Stomach smooth muscle (tissue), 2 donors: ENCODE measurements around the gene ZNF367.

Experiments
- H3K27ac ChIP-seq: one replicate; pipeline ENCODE4 v1.7.0; 2013; ENCODE audit warnings: mild to moderate bottlenecking, low read length, inconsistent platforms
- H3K27me3 ChIP-seq, 2 donors: one replicate each; pipeline ENCODE4 v1.7.0; 2013; ENCODE audit warnings: low read length in 2 of 2; ENCODE audit not compliant: insufficient read depth in 2 of 2, control insufficient read depth in 1 of 2
- H3K36me3 ChIP-seq, 2 donors: one replicate each; pipeline ENCODE4 v1.7.0; 2013; ENCODE audit warnings: low read length in 2 of 2; ENCODE audit not compliant: control insufficient read depth in 2 of 2, insufficient read depth in 2 of 2
- H3K4me1 ChIP-seq: one replicate; pipeline ENCODE4 v1.7.0; 2013; ENCODE audit warnings: low read length; ENCODE audit not compliant: control insufficient read depth, insufficient read depth
- H3K4me3 ChIP-seq, 2 donors: one replicate each; pipeline ENCODE4 v1.7.0; 2013; ENCODE audit warnings: low read length in 2 of 2
- H3K9ac ChIP-seq, 2 donors: one replicate each; pipeline ENCODE4 v1.7.0; 2013; ENCODE audit warnings: low read length in 2 of 2, mild to moderate bottlenecking in 1 of 2
- H3K9me3 ChIP-seq, 2 donors: one replicate each; pipeline ENCODE4 v1.7.0; 2013; ENCODE audit warnings: low read length in 2 of 2; ENCODE audit not compliant: control insufficient read depth in 2 of 2
- donor health status: healthy.
- donor health status: Pancreatic carcinoma.

The ZNF367 gene

DNA sequence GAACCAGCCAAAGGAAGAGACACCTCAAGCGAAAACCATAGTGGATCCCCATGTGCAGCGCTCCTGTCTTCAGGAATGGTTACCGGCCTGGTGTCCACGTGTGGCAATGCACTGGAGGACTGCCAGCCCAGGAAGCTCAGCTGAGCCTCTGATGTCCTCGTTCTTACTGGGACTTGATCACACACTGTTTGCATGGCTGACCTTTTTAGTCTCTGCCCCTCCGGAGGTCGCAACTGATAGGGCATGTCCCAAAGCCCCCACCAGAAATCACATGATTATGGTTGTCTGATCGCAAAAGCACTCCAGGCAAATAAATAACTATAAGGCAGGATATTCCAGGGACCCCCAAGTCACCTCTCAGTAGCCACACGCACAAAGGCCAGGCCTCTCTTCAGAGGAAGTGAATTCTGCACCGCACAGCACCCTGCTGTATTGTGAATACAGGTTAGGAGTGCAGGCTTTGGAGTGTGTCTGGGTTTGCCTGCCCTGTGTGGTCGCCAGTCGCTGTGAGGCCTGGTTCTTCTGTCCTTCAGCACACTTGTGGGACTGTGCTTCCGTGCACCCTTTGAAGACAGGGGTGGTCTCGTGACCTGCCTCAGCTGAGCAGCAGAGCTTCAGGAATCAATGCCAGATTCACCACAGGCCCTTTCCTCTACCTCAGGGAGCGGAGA lies 18.4 kb upstream of the ZNF367 start:
- H3K27ac ChIP-seq: no peak overlapping the region
- H3K9ac ChIP-seq: no peak overlapping the region
- H3K4me1 ChIP-seq: no peaks in the 10 kb centered on the region
- H3K4me3 ChIP-seq: no peak overlapping the region
- no peaks in the 10 kb centered on the region for H3K9me3 ChIP-seq
- no peaks in the 10 kb centered on the region for H3K36me3 ChIP-seq
- H3K27me3 ChIP-seq: no peaks in the 10 kb centered on the region

DNA sequence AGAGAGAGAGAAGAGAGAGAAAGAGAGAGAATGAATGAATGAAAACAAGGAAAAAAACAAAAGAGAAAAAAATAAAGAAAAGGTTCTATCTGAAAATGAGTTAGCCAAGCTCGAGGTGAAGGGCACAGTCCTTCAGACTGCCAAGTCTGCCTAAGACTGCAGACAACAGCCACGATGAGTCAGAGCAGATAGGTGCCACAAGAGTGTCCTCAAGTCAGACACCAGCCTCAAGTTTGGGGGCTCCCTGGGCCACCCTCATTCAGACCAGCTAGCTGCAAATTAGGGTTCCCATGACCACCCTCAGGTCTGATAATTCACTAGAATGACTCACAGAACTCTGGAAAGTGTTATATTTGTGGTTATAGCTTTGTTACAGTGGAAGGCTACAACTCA lies 17.9 kb upstream of the ZNF367 start:
- Histone ChIP-seq H3K4me1 (no peaks in the 10 kb centered on the region), H3K9ac (no peak overlapping the region), H3K4me3 (no peak overlapping the region), H3K36me3 (no peaks in the 10 kb centered on the region), H3K27ac (no peak overlapping the region), H3K9me3 (no peaks in the 10 kb centered on the region), H3K27me3 (no peaks in the 10 kb centered on the region)

DNA sequence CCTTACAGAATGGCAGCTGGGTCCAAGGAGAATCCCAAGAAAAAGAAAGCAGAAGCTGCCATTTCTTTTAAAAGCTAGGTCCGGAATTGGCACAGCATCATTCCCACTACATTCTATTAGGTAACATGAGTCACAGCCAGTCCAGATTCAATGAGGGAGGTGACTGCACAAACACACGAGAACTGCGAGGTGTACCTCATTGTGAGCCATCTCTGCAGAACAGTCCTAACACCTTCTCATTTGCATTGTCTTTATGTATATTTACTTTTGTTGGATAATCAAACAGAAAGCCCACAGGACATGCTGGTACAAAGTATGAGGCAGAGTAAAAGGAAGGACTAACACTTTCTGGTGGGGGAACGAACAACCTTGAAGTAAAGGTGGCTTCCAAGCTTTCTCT lies 17.2 kb upstream of the ZNF367 start:
- H3K36me3 ChIP-seq: no peaks in the 10 kb centered on the region
- no peak overlapping the region for H3K27ac ChIP-seq
- H3K4me3 ChIP-seq: no peak overlapping the region
- H3K27me3 ChIP-seq: no peaks in the 10 kb centered on the region
- H3K9me3 ChIP-seq: no peaks in the 10 kb centered on the region
- H3K9ac ChIP-seq: no peak overlapping the region
- no peaks in the 10 kb centered on the region for H3K4me1 ChIP-seq

DNA sequence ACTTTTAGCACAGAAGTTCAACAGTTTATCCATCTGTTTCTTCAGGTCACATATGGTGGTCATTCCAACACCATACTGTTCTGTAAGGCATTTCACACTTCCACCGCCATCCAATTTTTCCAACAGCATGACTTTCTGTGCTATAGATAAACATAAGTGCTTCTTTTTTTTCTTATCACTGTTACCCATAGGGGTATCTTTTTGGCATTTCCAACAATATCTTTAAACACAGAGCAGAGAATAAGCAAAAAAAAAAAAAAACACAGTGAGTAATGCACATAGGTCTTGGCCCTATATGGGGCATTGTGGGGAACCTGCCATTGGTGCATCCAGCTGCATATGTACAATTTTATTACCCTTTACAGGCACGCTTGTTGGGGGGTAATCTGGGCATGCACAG lies 12.2 kb upstream of the ZNF367 start:
- H3K27ac ChIP-seq: no peak overlapping the region
- H3K27me3 ChIP-seq: no peaks in the 10 kb centered on the region
- H3K4me1 ChIP-seq: no peaks in the 10 kb centered on the region
- no peak overlapping the region for H3K9ac ChIP-seq
- H3K4me3 ChIP-seq: no peak overlapping the region
- no peaks in the 10 kb centered on the region for H3K36me3 ChIP-seq
- H3K9me3 ChIP-seq: no peaks in the 10 kb centered on the region

DNA sequence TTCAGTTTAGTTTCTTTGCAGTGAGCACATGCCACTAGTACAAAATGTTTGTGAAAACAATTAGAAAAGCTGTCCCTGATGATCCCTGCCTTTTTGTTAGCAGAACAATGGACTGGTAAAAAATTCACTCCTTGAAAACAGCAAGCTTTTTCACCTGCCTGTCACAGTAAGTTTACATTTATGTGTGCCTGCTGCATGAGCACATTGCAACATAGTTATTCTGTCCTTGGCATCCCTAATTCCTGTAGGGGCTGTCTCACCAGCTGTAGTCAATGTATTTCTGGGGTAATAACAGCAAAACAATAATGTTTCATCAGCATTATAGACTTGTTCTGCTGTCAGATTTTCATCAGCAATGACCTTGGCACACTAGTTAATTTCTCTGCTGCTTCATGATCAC lies 11.6 kb upstream of the ZNF367 start:
- Histone ChIP-seq H3K9me3 (no peaks in the 10 kb centered on the region), H3K4me3 (no peak overlapping the region), H3K4me1 (no peaks in the 10 kb centered on the region), H3K27ac (no peak overlapping the region), H3K27me3 (no peaks in the 10 kb centered on the region), H3K36me3 (no peaks in the 10 kb centered on the region), H3K9ac (no peak overlapping the region)

DNA sequence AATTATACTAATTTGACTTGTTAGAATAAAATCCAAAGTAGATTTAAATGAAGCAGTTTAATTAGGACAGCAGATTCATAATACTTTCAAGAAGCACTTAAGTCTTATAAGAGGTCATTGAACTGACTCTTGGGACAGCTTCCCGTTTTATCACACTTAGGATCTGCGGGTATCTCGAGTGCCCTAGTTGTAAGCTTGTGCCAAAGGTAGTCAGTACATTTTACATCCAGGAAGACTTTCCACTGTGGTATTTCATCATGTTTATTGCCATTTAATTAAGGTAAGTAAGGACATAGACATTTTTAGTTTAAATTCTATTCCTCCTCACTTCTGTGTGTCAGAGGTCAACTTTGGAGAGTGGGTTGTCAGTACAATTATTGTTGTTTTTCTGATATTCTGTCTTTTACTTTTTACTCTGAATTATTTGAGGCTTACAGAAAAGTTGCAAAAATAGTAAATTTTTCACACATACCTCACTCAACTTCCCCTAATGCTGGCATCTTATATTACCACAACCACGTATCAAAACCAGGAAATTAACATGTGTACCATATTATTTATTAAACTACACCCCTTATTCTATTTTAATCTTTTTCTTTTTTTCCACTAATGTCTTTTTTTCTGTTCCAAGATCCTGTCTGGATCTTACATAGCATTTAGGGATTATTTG lies 7.5 kb upstream of the ZNF367 start:
- no peaks in the 10 kb centered on the region for H3K9me3 ChIP-seq
- no peaks in the 10 kb centered on the region for H3K27me3 ChIP-seq
- H3K9ac ChIP-seq: no peak overlapping the region
- H3K4me3 ChIP-seq: no peak overlapping the region
- H3K4me1 ChIP-seq: peaks cover 5% of the 10 kb centered on the region
- no peaks in the 10 kb centered on the region for H3K36me3 ChIP-seq
- no peak overlapping the region for H3K27ac ChIP-seq

DNA sequence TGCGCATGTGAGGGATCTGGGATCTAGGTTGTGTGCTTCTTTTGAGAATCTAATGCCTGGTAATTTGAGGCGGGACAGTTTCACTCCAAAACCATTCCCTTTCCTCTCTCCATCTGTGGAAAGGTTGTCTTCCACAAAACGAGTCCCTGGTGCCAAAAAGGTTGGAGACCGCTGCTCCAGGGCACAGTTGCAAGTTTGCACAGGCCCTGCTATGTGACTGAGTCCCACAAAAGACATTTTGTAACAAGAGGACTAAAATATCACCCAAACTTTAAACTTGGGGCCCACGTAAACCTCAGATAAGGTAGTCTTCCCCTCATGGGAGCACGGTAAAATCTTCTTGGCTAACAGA lies 5.8 kb upstream of the ZNF367 start:
- no peaks in the 10 kb centered on the region for H3K36me3 ChIP-seq
- no peaks in the 10 kb centered on the region for H3K9me3 ChIP-seq
- no peak overlapping the region for H3K9ac ChIP-seq
- no peaks in the 10 kb centered on the region for H3K27me3 ChIP-seq
- peaks cover 9% of the 10 kb centered on the region for H3K4me1 ChIP-seq
- H3K27ac ChIP-seq: no peak overlapping the region
- no peak overlapping the region for H3K4me3 ChIP-seq

DNA sequence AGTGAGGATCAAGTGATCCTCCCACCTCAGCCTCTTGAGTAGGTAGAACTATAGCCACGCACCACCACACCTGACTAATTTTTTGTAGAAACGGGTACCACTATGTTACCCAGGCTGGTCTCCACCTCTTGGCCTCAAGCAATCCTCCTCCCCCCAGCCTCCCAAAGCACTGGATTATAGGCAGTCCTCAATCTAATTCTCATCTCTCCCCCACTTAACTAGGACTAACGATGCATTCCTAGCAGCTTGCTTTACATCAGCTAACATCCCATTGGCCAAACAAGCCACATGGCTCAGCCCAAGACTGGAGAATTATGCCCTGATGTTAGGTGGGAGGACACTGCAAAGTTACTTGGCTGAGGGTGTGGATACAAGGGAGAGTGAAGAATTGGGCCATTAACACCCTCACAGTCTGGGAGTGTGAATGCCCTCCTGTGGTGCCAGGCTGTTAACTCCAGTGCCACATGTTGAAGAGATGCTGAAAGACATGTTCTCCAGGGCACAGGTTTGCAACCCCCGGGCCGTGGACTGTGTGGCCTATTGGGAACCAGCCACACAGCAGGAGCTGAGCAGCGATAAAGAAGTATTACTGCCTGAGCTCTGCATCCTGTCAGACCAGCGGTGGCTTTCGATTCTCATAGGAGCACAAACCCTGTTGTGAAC lies 5.3 kb upstream of the ZNF367 start:
- Histone ChIP-seq H3K4me3 (no peak overlapping the region), H3K27ac (no peak overlapping the region), H3K9ac (no peak overlapping the region), H3K36me3 (no peaks in the 10 kb centered on the region), H3K9me3 (no peaks in the 10 kb centered on the region), H3K4me1 (peaks cover 9% of the 10 kb centered on the region), H3K27me3 (no peaks in the 10 kb centered on the region)

DNA sequence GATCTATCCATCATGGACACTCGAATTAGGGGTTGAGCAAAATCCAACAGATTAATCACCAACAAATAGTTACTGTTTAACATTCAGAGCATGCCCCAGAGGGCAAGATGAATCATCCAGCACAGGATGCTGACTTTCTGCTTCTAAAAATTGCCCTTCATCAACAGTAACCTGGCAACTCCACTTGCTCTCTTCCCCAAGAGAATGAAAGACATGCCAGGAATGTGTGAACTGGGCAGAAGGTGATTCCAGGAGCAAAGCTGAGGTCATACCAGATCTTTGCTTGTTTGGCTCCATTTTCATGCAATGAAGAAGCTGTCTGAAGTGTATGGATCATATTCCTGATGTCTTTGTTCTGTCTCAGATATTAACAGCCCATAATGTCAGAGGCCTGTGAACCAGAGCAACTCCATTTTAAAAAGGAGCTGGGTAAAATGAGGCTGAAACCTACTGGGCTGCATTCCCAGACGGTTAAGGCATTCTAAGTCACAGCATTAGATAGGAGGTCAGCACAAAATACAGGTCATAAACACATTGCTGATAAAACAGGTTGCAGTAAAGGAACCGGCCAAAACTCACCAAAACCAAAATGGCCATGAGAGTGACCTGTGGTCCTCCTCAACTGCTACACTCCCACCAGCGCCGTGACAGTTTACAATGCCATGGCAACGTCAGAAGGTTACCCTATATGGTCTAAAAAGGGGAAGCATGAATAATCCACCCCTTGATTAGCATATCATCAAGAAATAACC lies 2.5 kb upstream of the ZNF367 start:
- Histone ChIP-seq H3K4me3 (no peak overlapping the region), H3K27ac (peak overlapping the region; percentile 95), H3K9ac (peak overlapping the region in 1 of 2 donors; percentile 43), H3K4me1 (peaks cover 19% of the 10 kb centered on the region), H3K9me3 (no peaks in the 10 kb centered on the region), H3K27me3 (no peaks in the 10 kb centered on the region), H3K36me3 (no peaks in the 10 kb centered on the region)

DNA sequence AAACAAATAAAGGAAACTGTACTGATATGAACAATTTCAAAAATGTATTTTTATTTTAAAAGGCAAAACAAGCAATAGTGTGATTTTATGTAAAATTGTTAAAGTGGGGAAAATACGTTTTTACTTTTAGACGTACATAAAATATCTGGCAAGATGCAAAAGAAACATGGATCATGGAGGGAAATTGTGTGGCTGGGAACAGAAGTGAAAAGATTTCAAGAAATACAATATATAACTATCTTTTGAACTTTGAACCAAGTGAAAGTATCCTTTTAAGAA lies 1.5 kb upstream of the ZNF367 start:
- no peaks in the 10 kb centered on the region for H3K36me3 ChIP-seq
- peaks cover 19% of the 10 kb centered on the region for H3K4me1 ChIP-seq
- H3K9me3 ChIP-seq: no peaks in the 10 kb centered on the region
- H3K4me3 ChIP-seq: peak overlapping the region; percentile 79 to 83
- H3K27ac ChIP-seq: peak overlapping the region; percentile 95
- H3K9ac ChIP-seq: peak overlapping the region; percentile 64 to 79
- H3K27me3 ChIP-seq: no peaks in the 10 kb centered on the region
